HG03521 (cell line): ENCODE measurements around the gene IGF1.
"Not testable (repeated sequence)": the region's sequence is repeated elsewhere in the genome, so short reads cannot be mapped to it uniquely, and the experiment has no call there.

Experiments used
- ATAC-seq: cut with Tn5 transposase; IDR thresholded peaks from one replicate; pipeline ENCODE4 v1.9.1; 2021; ENCODE audit warnings: mild to moderate bottlenecking, moderate library complexity; ENCODE audit not compliant: unreplicated experiment

Gene IGF1

GRCh38 chr12:102462795-102463465 lies 17.4 kb downstream of the IGF1 start:
- ATAC-seq = no peak

DNA sequence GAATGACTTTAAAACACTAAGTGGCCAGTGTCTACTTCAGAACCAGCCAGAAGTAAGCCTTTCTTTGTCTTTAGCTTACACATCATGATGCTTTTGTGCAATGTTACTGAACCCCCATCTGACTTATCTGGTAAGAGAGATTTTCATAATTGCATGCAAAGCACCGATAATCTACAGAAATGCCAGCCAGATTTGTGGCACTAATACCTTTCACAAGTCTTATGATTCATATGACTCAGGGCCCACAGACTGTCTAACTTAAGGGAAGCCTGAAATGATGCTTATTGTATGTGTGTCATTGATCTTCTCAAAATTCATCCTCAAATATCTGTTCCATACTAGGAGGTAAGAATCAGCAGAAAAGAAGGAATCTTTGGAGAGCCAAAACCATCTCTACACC lies 18.0 kb downstream of the IGF1 start:
- ATAC-seq = no peak

DNA sequence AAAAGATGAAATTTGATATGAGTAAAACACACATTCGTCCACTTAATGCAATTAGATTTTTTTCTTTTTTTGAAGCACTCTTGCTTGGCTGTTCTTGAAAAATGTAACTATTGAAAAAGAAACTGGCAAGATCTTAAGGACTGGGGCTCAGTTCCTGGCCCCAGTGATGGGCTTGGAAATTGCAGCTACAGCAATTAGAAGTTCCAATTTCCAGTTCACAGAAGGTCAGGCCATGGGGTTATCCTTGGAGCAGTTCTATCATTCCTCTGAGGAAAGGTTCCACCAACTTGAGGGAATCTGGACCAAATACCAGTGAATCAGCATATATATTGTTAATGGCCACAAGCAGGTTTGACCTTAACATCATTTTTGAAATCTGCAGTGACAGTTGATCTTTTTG lies 18.9 kb downstream of the IGF1 start:
- no peak for ATAC-seq

- no peak for ATAC-seq
Observed at GRCh38 chr12:102459314-102459713, 21.0 kb downstream of the IGF1 start.

DNA sequence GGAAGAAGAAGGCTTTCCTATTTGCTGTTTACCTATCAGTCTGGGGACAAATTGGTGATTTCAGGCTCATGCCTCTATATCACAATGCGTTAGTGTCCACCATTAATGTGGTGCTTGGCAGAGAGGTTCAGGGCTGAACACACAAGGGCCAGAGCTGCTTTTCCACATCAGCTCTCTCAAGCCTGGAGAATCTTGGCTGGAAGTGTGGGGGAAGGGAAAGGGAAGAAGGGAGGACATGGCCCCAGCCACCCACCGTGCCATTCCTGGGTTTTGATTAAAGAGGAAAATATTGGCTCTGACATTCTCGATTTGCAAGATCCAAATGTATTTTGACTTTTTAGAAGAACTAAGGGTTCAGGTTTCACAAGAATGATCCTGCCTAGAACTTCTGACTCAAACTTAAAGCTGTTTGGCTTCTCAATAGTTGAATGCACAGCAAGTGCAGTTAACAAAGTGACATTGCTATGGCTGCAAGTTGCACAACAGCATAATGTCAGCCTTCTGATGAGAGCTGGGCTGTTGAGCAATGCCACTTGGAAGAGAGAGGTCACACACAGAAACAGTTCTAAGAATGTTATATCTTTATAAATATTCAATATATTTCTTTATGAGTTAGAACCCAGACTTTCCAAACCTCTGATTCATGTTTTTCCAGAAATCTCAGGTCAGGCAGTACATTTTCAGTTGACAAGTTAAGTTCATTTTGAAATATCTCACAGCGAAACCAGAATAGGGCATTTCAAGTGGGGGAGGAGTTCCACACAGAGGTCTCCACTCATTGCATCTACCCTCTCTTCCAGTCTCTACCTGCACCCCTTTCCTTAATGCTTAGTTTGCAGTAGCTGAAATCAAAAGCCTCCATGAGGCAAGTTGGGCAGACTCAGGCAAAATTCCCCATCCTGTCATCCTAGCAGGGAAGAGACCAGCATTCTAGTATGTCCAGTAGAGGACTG lies 25.3 kb downstream of the IGF1 start:
- ATAC-seq = no peak

DNA sequence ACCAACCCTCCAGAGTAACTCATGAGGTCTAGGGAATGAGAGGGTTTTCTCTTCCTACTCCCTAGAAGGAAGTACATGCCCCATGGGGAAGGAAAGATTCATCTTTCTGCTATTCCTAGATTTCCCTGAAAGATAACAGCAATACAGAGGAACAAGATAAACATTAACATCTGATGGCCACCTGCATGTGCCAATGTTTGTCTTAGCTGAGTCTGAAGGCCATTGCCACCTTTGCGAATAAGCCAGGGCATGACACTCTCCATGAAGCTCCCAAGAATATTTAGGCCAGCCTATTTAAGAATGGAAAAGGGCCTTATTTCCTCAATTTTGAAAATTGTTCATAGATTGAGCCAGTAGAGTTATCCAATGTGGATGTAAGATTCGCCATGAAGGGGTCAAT lies 26.0 kb downstream of the IGF1 start:
- no peak for ATAC-seq

DNA sequence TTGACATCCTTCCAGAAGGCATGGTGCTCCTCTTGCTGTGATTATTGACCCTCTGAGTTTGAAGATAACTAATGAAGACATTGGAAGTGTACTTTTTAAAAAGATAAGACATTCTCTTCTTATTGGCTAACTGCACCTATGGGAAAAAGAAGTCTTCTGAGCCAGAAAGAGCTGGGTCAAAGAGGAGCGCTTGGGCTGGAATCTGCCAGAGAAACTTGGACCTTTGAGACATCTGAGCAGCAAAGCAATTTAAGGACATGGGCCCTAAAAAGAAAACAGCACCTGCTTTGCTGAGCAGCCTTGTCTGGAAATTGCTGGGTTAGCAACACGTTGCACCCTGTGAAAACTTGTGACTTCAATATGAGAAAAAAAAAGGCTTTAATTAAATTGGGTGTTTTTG lies 27.8 kb downstream of the IGF1 start:
- ATAC-seq = no peak

DNA sequence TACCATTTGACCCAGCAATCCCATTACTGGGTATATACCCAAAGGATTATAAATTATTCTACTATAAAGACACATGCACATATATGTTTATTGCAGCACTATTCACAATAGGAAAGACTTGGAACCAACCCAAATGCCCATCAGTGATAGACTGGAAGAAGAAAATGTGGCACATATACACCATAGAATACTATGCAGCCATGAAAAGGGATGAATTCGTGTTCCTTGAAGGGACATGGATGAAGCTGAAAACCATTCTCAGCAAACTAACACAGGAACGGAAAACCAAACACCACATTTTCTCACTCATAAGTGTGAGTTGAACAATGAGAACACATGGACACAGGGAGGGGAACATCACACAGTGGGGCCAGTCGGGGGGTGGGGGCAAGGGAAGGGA lies 31.3 kb downstream of the IGF1 start:
- not testable (repeated sequence) for ATAC-seq

DNA sequence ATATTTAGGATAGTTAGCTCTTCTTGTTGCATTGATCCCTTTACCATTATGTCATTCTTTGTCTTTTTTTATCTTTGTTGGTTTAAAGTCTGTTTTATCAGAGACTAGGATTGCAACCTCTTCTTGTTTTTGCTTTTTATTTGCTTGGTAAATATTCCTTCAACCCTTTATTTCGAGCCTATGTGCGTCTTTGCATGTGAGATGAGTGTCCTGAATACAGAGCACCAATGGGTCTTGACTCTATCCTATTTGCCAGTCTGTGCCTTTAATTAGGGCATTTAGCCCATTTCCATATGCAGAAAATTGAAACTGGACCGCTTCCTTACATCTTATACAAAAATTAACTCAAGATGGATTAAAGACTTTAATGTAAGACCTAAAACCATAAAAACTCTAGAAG lies 32.9 kb downstream of the IGF1 start:
- not testable (repeated sequence) for ATAC-seq

DNA sequence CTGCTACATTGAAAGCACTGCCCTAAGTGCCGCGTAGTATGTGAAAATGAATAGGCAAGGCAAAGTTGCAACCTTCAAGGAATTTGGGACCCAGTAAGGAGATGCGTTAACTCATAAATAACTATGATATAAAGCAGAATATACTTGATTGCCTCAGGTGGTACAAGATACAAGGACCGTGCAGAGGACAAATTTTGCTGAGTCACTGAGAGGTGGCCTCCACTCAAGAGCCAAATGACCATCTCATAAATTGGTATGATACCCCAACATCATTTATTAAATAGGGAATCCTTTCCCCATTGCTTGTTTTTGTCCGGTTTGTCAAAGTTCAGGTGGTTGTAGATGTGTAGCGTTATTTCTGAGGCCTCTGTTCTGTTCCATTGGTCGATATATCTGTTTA lies 35.7 kb downstream of the IGF1 start:
- ATAC-seq = no peak

- no peak for ATAC-seq
Observed at GRCh38 chr12:102444093-102444492, 36.3 kb downstream of the IGF1 start.

DNA sequence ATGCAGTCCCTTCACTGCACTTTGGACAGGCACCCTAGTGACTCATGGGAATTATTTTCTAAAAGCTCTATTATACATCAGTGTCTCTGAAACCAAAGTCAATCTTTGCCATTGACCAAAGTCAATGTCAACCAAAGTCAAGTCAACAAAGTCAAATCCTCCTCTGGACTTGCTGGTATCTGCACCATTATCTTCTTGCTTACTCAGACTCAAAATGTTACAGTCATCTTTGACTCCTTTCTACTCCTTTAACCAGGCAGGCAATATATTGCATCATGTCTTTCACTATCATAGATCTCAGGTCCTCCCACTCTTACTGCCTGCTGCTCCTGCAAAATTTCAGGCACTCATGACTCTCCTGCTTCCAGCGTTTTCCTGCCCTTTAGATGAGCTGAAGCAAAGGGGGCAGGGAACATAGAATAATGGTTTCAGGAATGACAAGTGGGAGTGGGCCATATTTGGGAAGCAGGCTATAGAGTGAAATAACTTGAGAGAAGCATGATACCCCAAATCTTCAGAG lies 39.2 kb downstream of the IGF1 start:
- ATAC-seq = no peak

GRCh38 chr12:102439426-102440405 lies 40.6 kb downstream of the IGF1 start:
- no peak for ATAC-seq

- no peak for ATAC-seq
Observed at GRCh38 chr12:102438827-102439210, 41.5 kb downstream of the IGF1 start.

GRCh38 chr12:102438047-102438826 lies 42.1 kb downstream of the IGF1 start:
- ATAC-seq = no peak

GRCh38 chr12:102437511-102437910 lies 42.9 kb downstream of the IGF1 start:
- ATAC-seq = no peak

DNA sequence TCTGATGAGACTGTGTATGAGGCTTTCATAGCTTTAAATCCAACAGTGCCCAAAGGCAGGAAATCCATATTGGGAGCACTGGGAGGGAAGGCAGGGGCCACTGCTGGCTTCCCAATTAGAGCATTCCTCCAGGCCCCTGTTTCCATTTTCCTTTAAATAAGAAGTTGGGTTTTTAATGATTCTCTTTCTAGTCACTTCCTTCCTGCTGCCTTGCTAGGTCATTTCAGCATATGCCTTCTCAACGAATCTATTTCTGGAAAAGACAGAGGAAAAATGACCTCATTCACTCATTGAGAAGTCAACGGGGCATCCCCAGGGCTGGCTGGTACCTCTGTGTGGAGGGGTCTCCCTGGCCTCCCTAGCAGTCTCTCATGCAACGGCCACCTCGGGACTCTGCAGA lies 43.5 kb downstream of the IGF1 start:
- ATAC-seq = no peak

GRCh38 chr12:102435827-102436436 lies 44.4 kb downstream of the IGF1 start:
- no peak for ATAC-seq

DNA sequence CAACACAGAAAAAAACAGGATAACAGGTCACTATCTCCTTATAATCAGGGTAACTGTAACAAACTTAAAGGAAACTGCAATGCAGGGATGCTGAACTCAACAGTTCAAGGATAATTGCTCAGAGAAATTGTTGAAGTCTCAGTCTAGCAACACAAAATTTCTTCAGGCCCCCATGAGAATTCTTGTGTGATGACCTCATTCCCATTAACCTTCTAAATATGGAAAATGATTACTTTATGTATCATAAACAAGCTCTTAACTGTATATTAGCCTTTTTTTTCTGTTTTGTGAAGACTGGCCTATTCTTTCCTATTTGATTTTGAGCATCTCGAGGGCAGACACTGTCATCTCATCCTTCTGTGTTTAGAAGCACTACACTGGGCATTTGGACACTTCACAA lies 47.1 kb downstream of the IGF1 start:
- ATAC-seq = no peak

DNA sequence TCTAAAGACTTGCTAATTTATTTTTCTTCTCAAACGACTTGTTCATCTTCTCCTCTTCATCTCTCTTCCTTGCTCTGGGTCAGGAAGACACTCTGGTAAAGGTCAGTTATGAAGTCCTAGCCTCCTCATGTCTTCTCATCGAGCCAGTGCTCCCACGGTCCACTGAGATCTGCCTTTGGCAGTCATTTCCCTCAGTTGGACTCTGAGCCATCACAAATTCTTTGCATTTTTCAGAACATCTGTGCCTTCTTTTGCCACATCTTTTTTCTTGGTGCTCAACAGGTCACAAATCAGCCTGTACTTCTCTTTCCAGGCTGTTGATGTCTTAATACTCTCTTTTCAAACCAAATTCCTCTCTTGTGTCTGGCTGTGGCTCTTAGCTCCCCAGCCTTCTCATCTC lies 49.7 kb downstream of the IGF1 start:
- ATAC-seq = no peak
